Lower leg skin (tissue), 3 donors: ENCODE measurements around the gene USP48.

ENCODE experiments used
- CTCF ChIP-seq, 3 donors: fragments of 450-650 bp; IDR thresholded peaks; one replicate each; pipeline ENCODE4 v1.5.1; 2016; ENCODE audit warnings: antibody characterized with exemption in 3 of 3, mild to moderate bottlenecking in 3 of 3, moderate library complexity in 2 of 3
- POLR2A ChIP-seq, 2 donors: fragments of 450-650 bp; IDR thresholded peaks; one replicate each; pipeline ENCODE4 v1.6.1; 2016 to 2017; ENCODE audit warnings: antibody characterized with exemption in 2 of 2, mild to moderate bottlenecking in 1 of 2, moderate library complexity in 1 of 2

- no peak for TF ChIP-seq CTCF (IDR thresholded peaks at IDR 0.05)
- no peak for TF ChIP-seq POLR2A (IDR thresholded peaks at IDR 0.05)
Measured at GRCh38 chr1:21633992-21634805, 148.8 kb downstream of the USP48 start.
